NCI-H1436 (cell line): ENCODE results near the gene FOXD1.
"Not testable (repeated sequence)": the region's sequence is repeated elsewhere in the genome, so short reads cannot be mapped to it uniquely, and the experiment has no call there.

Experiments used
- DNase-seq: peaks from one replicate; lab custom pipeline; 2025; lab: John Stamatoyannopoulos, UW

FOXD1 gene

GRCh38 chr5:73415171-73415570 is 33.4 kb downstream of the FOXD1 start:
- DNase-seq, result no peak

- no peak for DNase-seq
Observed at GRCh38 chr5:73412597-73412988, 36.0 kb downstream of the FOXD1 start.

DNA sequence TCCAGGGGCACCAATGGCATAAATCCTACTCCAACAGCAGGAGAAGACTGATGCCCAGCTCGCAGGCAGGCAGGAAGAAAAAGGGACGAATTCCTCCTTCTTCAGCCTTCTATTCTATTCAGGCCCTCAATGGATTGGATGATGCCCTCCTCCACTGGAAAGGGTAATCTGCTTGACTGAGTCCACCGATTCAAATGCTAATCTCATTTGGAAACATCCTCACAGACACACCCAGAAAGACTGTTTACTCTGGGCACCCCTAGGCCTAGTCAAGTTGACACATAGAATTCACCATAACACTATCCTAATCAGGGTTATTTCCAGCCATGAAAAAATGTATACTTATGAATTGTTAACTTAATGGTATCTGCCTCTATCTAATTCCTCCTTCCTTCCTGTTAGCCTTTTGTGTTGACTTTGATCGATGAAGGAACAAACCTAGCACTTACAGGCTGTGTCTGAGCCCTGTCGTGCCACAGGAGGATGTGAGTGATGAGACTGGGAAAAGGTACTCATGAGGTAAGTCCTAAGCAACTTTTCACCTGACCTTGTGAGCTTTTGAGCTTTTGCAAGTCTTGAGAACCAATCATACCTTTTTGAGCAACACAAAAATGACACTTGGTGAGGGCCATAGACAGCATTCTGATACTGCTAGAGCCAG is 36.5 kb downstream of the FOXD1 start:
- no peak for DNase-seq

DNA sequence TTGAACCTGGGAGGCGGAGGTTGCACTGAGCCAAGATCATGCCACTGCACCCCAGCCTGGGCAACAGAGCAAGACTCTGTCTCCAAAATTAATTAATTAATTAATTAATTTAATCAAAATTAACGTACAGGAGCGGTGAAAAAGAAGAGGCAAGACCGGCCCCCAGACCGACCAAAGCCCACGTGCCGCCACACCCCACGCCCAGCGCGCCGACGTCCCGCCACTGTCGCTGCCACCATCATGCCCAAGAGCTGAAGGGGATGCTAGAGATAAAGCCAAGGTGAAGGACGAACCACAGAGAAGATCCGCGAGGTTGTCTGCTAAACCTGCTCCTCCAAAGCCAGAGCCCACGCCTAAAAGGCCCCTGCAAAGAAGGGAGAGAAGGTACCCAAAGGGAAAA is 38.6 kb downstream of the FOXD1 start:
- DNase-seq, result not testable (repeated sequence)

GRCh38 chr5:73405691-73406090 is 42.9 kb downstream of the FOXD1 start:
- DNase-seq, result no peak

GRCh38 chr5:73399775-73400174 is 48.8 kb downstream of the FOXD1 start:
- DNase-seq, result no peak
